Neural progenitor cell (in vitro differentiated cells): ENCODE data around the gene CLNK. TPM values are rescaled to one million over a fixed set of nuclear protein-coding genes. Genes with fewer than 3 reads are reported as not detected.

Experiments used
- DNase-seq: peaks from one replicate; pipeline ENCODE4 v3.0.0-alpha.2; 2016; ENCODE audit warnings: low spot score
- H2AFZ ChIP-seq: fragments of 200-600 bp; sonication (generic); replicated peaks from 2 replicates; pipeline ENCODE4 v1.6.1; 2016; ENCODE audit warnings: antibody characterized with exemption
- H3F3A ChIP-seq: fragments of 200-600 bp; sonication (generic); 2 replicates; pipeline ENCODE4 v1.6.1; 2016; ENCODE audit warnings: antibody characterized with exemption, low read depth
- H3K27ac ChIP-seq: fragments of 200-600 bp; sonication (generic); 2 replicates; pipeline ENCODE4 v1.5.1; 2016; ENCODE audit warnings: mild to moderate bottlenecking
- H3K27me3 ChIP-seq: fragments of 200-600 bp; sonication (generic); 2 replicates; pipeline ENCODE4 v1.6.1; 2016; ENCODE audit warnings: mild to moderate bottlenecking, moderate library complexity
- H3K36me3 ChIP-seq: fragments of 200-600 bp; sonication (generic); 2 replicates; pipeline ENCODE4 v1.5.1; 2016
- H3K4me1 ChIP-seq: fragments of 200-600 bp; sonication (generic); 2 replicates; pipeline ENCODE4 v1.6.1; 2016; ENCODE audit warnings: mixed run types
- H3K4me2 ChIP-seq: fragments of 200-600 bp; sonication (generic); 2 replicates; pipeline ENCODE4 v1.6.1; 2016
- H3K4me3 ChIP-seq: fragments of 200-600 bp; sonication (generic); 2 replicates; pipeline ENCODE4 v1.5.1; 2016
- H3K79me2 ChIP-seq: fragments of 200-600 bp; sonication (generic); 2 replicates; pipeline ENCODE4 v1.6.1; 2016; ENCODE audit warnings: low read depth
- H3K9ac ChIP-seq: fragments of 200-600 bp; sonication (generic); 2 replicates; pipeline ENCODE4 v1.6.1; 2016
- H3K9me3 ChIP-seq: fragments of 200-600 bp; sonication (generic); 2 replicates; pipeline ENCODE4 v1.5.1; 2016; ENCODE audit warnings: low read depth
- H4K20me1 ChIP-seq: fragments of 200-600 bp; sonication (generic); 2 replicates; pipeline ENCODE4 v1.6.1; 2016; ENCODE audit warnings: low read depth
- H3K27ac Mint-ChIP-seq: 3 replicates; pipeline ENCODE4 v1.8.0; 2021; ENCODE audit warnings: mixed read lengths
- H3K27me3 Mint-ChIP-seq: 2 replicates; pipeline ENCODE4 v1.8.0; 2022; ENCODE audit warnings: low read depth, mild to moderate bottlenecking, inconsistent platforms, moderate library complexity, mixed read lengths; ENCODE audit not compliant: insufficient read depth
- H3K36me3 Mint-ChIP-seq: 3 replicates; pipeline ENCODE4 v1.8.0; 2021; ENCODE audit warnings: mixed read lengths
- H3K4me1 Mint-ChIP-seq: 3 replicates; pipeline ENCODE4 v1.8.0; 2021; ENCODE audit warnings: mixed read lengths
- H3K4me3 Mint-ChIP-seq: 3 replicates; pipeline ENCODE4 v1.8.0; 2021; ENCODE audit warnings: mild to moderate bottlenecking, moderate library complexity, mixed read lengths
- H3K9me3 Mint-ChIP-seq: 3 replicates; pipeline ENCODE4 v1.8.0; 2020; ENCODE audit warnings: mixed read lengths
- EZH2 ChIP-seq: fragments of 200-600 bp; sonication (generic); IDR thresholded peaks from 2 replicates; pipeline ENCODE4 v1.6.1; 2017; ENCODE audit warnings: antibody characterized with exemption, mild to moderate bottlenecking, moderate library complexity
- EZH2phosphoT487 ChIP-seq: fragments of 200-600 bp; sonication (generic); IDR thresholded peaks from 2 replicates; pipeline ENCODE4 v1.6.1; 2017; ENCODE audit warnings: antibody characterized with exemption
- total RNA-seq: library from RNA; depleted of rRNA; stranded (reverse); fragments of >200 nt; gene quantifications from 2 replicates; pipeline ENCODE4 v1.2.3, GENCODE V29; 2015; ENCODE audit warnings: low replicate concordance
- TF ChIP-seq, protein P1 (sequence below): fragments of 200-600 bp; sonication (generic); IDR thresholded peaks from 2 replicates; pipeline ENCODE4 v1.5.1; 2017; ENCODE audit warnings: antibody characterized with exemption, mild to moderate bottlenecking

Gene CLNK
- total RNA-seq, 1 donor from 2014 or later: not detected

DNA sequence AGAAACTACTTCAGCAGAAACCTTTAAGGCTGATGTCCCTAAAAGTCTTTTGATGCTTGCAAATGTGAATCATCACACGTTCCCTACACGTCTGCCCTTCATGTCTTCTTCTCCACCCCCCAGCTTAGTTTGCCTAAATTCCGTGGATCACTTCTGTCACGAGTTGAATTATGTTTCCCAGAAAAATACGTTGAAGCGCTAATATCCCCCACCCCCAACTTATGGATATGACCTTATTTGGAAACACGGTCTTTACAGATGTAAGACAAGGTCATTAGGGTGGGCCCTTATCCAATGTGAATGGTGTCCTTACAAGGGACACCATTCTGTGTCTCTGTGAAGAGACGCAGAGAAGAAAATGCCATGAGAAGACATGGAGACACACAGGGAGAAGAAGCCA, 225.3 kb downstream of the CLNK start:
- no peak for DNase-seq
- no peak overlapping the region for H3K4me2 ChIP-seq
- no peak overlapping the region for H2AFZ ChIP-seq
- peaks cover 25% of the 10 kb centered on the region for H3K79me2 ChIP-seq
- peaks cover 17% of the 10 kb centered on the region for H4K20me1 ChIP-seq
- TF ChIP-seq, protein P1, sequence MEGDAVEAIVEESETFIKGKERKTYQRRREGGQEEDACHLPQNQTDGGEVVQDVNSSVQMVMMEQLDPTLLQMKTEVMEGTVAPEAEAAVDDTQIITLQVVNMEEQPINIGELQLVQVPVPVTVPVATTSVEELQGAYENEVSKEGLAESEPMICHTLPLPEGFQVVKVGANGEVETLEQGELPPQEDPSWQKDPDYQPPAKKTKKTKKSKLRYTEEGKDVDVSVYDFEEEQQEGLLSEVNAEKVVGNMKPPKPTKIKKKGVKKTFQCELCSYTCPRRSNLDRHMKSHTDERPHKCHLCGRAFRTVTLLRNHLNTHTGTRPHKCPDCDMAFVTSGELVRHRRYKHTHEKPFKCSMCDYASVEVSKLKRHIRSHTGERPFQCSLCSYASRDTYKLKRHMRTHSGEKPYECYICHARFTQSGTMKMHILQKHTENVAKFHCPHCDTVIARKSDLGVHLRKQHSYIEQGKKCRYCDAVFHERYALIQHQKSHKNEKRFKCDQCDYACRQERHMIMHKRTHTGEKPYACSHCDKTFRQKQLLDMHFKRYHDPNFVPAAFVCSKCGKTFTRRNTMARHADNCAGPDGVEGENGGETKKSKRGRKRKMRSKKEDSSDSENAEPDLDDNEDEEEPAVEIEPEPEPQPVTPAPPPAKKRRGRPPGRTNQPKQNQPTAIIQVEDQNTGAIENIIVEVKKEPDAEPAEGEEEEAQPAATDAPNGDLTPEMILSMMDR: no peak
- TF ChIP-seq EZH2: no peak
- no peak for TF ChIP-seq EZH2phosphoT487
- no peaks in the 10 kb centered on the region for H3K9me3 ChIP-seq
- peaks cover 13% of the 10 kb centered on the region for H3K36me3 Mint-ChIP-seq
- peaks cover 14% of the 10 kb centered on the region for H3K27me3 Mint-ChIP-seq
- peaks cover 8% of the 10 kb centered on the region for H3K4me1 Mint-ChIP-seq
- H3K36me3 ChIP-seq: no peaks in the 10 kb centered on the region
- H3F3A ChIP-seq: peaks cover 16% of the 10 kb centered on the region
- H3K4me3 ChIP-seq: no peak overlapping the region
- peaks cover 40% of the 10 kb centered on the region for H3K9me3 Mint-ChIP-seq
- peaks cover 16% of the 10 kb centered on the region for H3K4me1 ChIP-seq
- no peak overlapping the region for H3K27ac ChIP-seq
- no peak overlapping the region for H3K27ac Mint-ChIP-seq
- H3K9ac ChIP-seq: no peak overlapping the region
- no peak overlapping the region for H3K4me3 Mint-ChIP-seq
- H3K27me3 ChIP-seq: peaks cover 70% of the 10 kb centered on the region

DNA sequence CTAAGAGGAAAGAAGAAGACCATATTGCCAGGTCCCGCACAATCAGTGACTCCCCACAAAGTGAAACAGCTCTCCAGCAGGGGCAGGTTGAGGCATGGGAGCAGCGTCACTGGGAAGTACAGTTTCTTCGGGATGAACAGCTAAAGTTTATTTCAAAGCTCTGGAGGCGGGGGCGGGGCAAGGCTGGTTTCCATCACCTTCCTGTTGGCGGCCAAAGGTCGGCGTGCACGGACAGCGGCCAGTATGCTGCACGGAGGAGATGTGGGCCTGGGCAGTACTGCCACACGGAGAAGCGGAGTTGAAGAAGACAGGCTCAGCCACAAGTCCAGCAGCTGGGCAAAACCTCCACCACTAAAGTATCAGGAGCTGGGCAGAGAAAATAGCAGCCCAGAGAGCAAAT, 226.4 kb downstream of the CLNK start:
- Histone ChIP-seq H3K4me1 (peaks cover 16% of the 10 kb centered on the region), H3K9me3 (no peaks in the 10 kb centered on the region), H3F3A (peaks cover 16% of the 10 kb centered on the region), H3K4me2 (no peak overlapping the region), H3K9ac (no peak overlapping the region), H3K4me3 (no peak overlapping the region), H4K20me1 (peaks cover 26% of the 10 kb centered on the region), H2AFZ (no peak overlapping the region), H3K36me3 (no peaks in the 10 kb centered on the region), H3K27ac (no peak overlapping the region), H3K79me2 (peaks cover 35% of the 10 kb centered on the region), H3K27me3 (peaks cover 58% of the 10 kb centered on the region)
- TF ChIP-seq, protein P1: no peak
- no peak for TF ChIP-seq EZH2phosphoT487
- TF ChIP-seq EZH2: no peak
- H3K4me1 Mint-ChIP-seq: peaks cover 8% of the 10 kb centered on the region
- H3K27ac Mint-ChIP-seq: no peak overlapping the region
- DNase-seq: peak; percentile 27
- H3K4me3 Mint-ChIP-seq: peak overlapping the region; percentile 70
- peaks cover 14% of the 10 kb centered on the region for H3K27me3 Mint-ChIP-seq
- peaks cover 46% of the 10 kb centered on the region for H3K9me3 Mint-ChIP-seq
- H3K36me3 Mint-ChIP-seq: peaks cover 25% of the 10 kb centered on the region

DNA sequence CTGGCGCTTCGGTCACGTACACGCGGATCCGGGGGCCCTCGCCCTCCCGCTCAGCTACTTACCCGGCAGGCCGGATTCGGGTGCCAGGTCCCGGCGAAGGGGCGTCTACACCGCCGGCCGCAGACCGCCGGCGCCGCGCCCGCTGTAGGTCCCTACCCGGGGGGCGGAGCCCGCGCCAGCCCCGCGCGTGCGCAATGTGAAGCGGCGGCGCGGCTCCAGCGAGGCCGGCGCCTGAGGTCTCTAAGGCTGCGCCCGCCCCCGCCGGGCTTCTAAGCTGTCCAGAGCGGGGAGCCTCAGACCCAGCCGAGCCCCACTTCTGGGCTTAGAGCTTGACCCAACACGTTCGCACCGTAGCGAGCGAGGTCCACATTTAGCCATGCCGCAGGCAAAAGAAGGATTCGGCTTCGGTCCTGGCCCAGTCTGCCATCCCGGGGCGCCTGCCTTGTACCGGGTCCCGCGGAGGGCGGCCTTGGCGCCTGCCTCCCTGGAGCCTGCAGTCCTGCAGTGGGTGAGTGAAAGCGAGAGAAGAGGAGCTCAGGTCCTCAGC, 227.2 kb downstream of the CLNK start, which contains the start of gene ZNF518B:
Gene ZNF518B (minus strand): TSS at position 172 of the 547 bp plus-strand sequence. CDS start 11,098 bp downstream, outside the sequence.
- Histone ChIP-seq H3K9me3 (no peaks in the 10 kb centered on the region), H3K4me2 (peak within 1 kb of the TSS; percentile 86), H3K36me3 (peaks cover 5% of the 10 kb centered on the region), H3K79me2 (peaks cover 43% of the 10 kb centered on the region), H2AFZ (peak within 1 kb of the TSS; percentile 84), H3K27ac (no peak within 1 kb of the TSS), H3K4me3 (peak within 1 kb of the TSS; percentile 57), H4K20me1 (peaks cover 33% of the 10 kb centered on the region), H3F3A (peaks cover 16% of the 10 kb centered on the region), H3K27me3 (peaks cover 50% of the 10 kb centered on the region), H3K4me1 (peaks cover 16% of the 10 kb centered on the region), H3K9ac (peak within 1 kb of the TSS; percentile 33)
- Mint-ChIP-seq H3K27ac (peak within 1 kb of the TSS; percentile 35), H3K9me3 (peaks cover 50% of the 10 kb centered on the region), H3K4me1 (peaks cover 8% of the 10 kb centered on the region), H3K27me3 (peaks cover 14% of the 10 kb centered on the region), H3K36me3 (peaks cover 33% of the 10 kb centered on the region), H3K4me3 (peak within 1 kb of the TSS; percentile 91)
- TF ChIP-seq, protein P1: no peak
- TF ChIP-seq EZH2phosphoT487: peak; percentile 45
- TF ChIP-seq EZH2: peak; percentile 23
- DNase-seq: peak; percentile 87
